Measurements from ENCODE around the gene ZDHHC16.

The ZDHHC16 gene

GRCh38 chr10:97500297-97500575 lies 54.3 kb downstream of the ZDHHC16 start:
- FAIRE-seq (no peak), DNase-seq (ENCODE audit: insufficient read length, low spot score) (no peak)
- TF ChIP-seq POLR2A (IDR thresholded peaks at IDR 0.05; ENCODE audit: low read depth, low read length), result no peak

- no peak for TF ChIP-seq POLR2A (IDR thresholded peaks at IDR 0.05; ENCODE audit: low read depth, low read length)
- no peak for FAIRE-seq
- no peak for DNase-seq (ENCODE audit: insufficient read length, low spot score)
Measured at GRCh38 chr10:97502916-97503315, 56.9 kb downstream of the ZDHHC16 start.

- FAIRE-seq (no peak), DNase-seq (ENCODE audit: insufficient read length, low spot score) (no peak)
- no peak for TF ChIP-seq POLR2A (IDR thresholded peaks at IDR 0.05; ENCODE audit: low read depth, low read length)
Measured at GRCh38 chr10:97503406-97503805, 57.4 kb downstream of the ZDHHC16 start.

- DNase-seq (ENCODE audit: insufficient read length, low spot score) (no peak), FAIRE-seq (no peak)
- no peak for TF ChIP-seq POLR2A (IDR thresholded peaks at IDR 0.05; ENCODE audit: low read depth, low read length)
Measured at GRCh38 chr10:97505152-97505551, 59.2 kb downstream of the ZDHHC16 start.

- DNase-seq (ENCODE audit: insufficient read length, low spot score) (no peak), FAIRE-seq (no peak)
- TF ChIP-seq POLR2A (IDR thresholded peaks at IDR 0.05; ENCODE audit: low read depth, low read length), result no peak
Measured at GRCh38 chr10:97506199-97506991, 60.4 kb downstream of the ZDHHC16 start.
